GM19025 (cell line): ENCODE data around the gene DARS1.

Source experiments
- ATAC-seq: cut with Tn5 transposase; IDR thresholded peaks from one replicate; pipeline ENCODE4 v1.9.1; 2021; ENCODE audit warnings: mild to moderate bottlenecking, low read depth, moderate library complexity; ENCODE audit not compliant: unreplicated experiment

Gene DARS1

GRCh38 chr2:135985018-135985825 is at the start of gene DARS1:
DARS1 (minus strand) TSS chr2:135985626; CDS start chr2:135985468, 158 bp downstream.
- ATAC-seq, result peak; percentile 89

- ATAC-seq, result no peak
Measured at GRCh38 chr2:136034629-136035028, 49.2 kb upstream of the DARS1 start.

GRCh38 chr2:136032817-136033535 is 47.5 kb upstream of the DARS1 start:
- ATAC-seq, result no peak

GRCh38 chr2:136032192-136032591 is 46.8 kb upstream of the DARS1 start:
- ATAC-seq, result no peak

- ATAC-seq, result no peak
Measured at GRCh38 chr2:136031711-136032110, 46.3 kb upstream of the DARS1 start.

- no peak for ATAC-seq
Measured at GRCh38 chr2:136030406-136030805, 45.0 kb upstream of the DARS1 start.

- peak; percentile 88 for ATAC-seq
Measured at GRCh38 chr2:136029149-136029548, 43.7 kb upstream of the DARS1 start.

- ATAC-seq, result no peak
Measured at GRCh38 chr2:136028001-136028400, 42.6 kb upstream of the DARS1 start.

GRCh38 chr2:136027112-136027511 is 41.7 kb upstream of the DARS1 start:
- no peak for ATAC-seq

- no peak for ATAC-seq
Measured at GRCh38 chr2:136025057-136025973, 39.9 kb upstream of the DARS1 start.

GRCh38 chr2:136024616-136025015 is 39.2 kb upstream of the DARS1 start:
- ATAC-seq, result no peak

GRCh38 chr2:136024185-136024584 is 38.8 kb upstream of the DARS1 start:
- no peak for ATAC-seq

- no peak for ATAC-seq
Measured at GRCh38 chr2:136023416-136023815, 38.0 kb upstream of the DARS1 start.

- no peak for ATAC-seq
Measured at GRCh38 chr2:136022396-136023146, 37.1 kb upstream of the DARS1 start.

GRCh38 chr2:136021976-136022375 is 36.5 kb upstream of the DARS1 start:
- no peak for ATAC-seq

GRCh38 chr2:136021406-136021805 is 36.0 kb upstream of the DARS1 start:
- no peak for ATAC-seq

- ATAC-seq, result no peak
Measured at GRCh38 chr2:136020831-136021230, 35.4 kb upstream of the DARS1 start.

- ATAC-seq, result no peak
Measured at GRCh38 chr2:136019825-136020224, 34.4 kb upstream of the DARS1 start.

- no peak for ATAC-seq
Measured at GRCh38 chr2:136019306-136019705, 33.9 kb upstream of the DARS1 start.

GRCh38 chr2:136017786-136018185 is 32.4 kb upstream of the DARS1 start:
- no peak for ATAC-seq
